H1 (cell line): ENCODE results near the gene CDC123. TPM values are rescaled to one million over a fixed set of nuclear protein-coding genes. Genes with fewer than 3 reads are reported as not detected.
A peak's percentile ranks its signal among the peaks of the same experiment; 100 is the strongest.

Experiments used
- CTCF ChIA-PET: fragments of 300-600 bp; sonication (Branson Sonifier 250); formaldehyde crosslinking; loops from one replicate; lab custom pipeline; 2021; ENCODE audit not compliant: partially characterized antibody; lab: Charles Lee
- POLR2A ChIA-PET: fragments of 300-600 bp; sonication (Branson Sonifier 250); formaldehyde crosslinking; loops from one replicate; lab custom pipeline; 2021; ENCODE audit warnings: inconsistent platforms; ENCODE audit not compliant: partially characterized antibody; lab: Charles Lee
- DNase-seq, 2 experiments: peaks; one replicate each; pipeline versions ENCODE4 v3.0.0 to v3.0.0-alpha.2; 2010 to 2022; ENCODE audit warnings: low spot score in 2 of 2, low read depth in 1 of 2, mixed read lengths in 1 of 2
- FAIRE-seq: peaks from 2 replicates; lab custom pipeline; 2011; peaks lifted over from hg19 to GRCh38; lab: Jason Lieb, UNC
- H2AFZ ChIP-seq: 2 replicates; pipeline ENCODE4 v1.8.1; 2012; ENCODE audit warnings: low read length, inconsistent platforms
- H2AK5ac ChIP-seq: 2 replicates; pipeline ENCODE4 v1.6.1; 2013; ENCODE audit warnings: low read depth, low read length
- H2BK120ac ChIP-seq: replicated peaks from 2 replicates; pipeline ENCODE3; 2013; ENCODE audit warnings: low read depth, low read length, inconsistent platforms
- H2BK12ac ChIP-seq: 2 replicates; pipeline ENCODE4 v1.6.1; 2013; ENCODE audit warnings: low read depth, low read length
- H2BK15ac ChIP-seq: 2 replicates; pipeline ENCODE4 v1.6.1; 2013; ENCODE audit warnings: low read length
- H2BK20ac ChIP-seq: 2 replicates; pipeline ENCODE4 v1.6.1; 2013; ENCODE audit warnings: low read length
- H2BK5ac ChIP-seq: 2 replicates; pipeline ENCODE4 v1.6.1; 2013; ENCODE audit warnings: low read depth, low read length
- H3K14ac ChIP-seq: 2 replicates; pipeline ENCODE4 v1.6.1; 2013; ENCODE audit warnings: inconsistent platforms; ENCODE audit not compliant: insufficient read length
- H3K18ac ChIP-seq: 2 replicates; pipeline ENCODE4 v1.6.1; 2013; ENCODE audit warnings: low read length; ENCODE audit errors: extremely low read depth
- H3K23ac ChIP-seq: 2 replicates; pipeline ENCODE4 v1.6.1; 2013; ENCODE audit warnings: inconsistent platforms; ENCODE audit not compliant: insufficient read length
- H3K23me2 ChIP-seq: 2 replicates; pipeline ENCODE4 v1.6.1; 2013; ENCODE audit warnings: low read depth, low read length
- H3K27ac ChIP-seq: 2 replicates; pipeline ENCODE4 v1.6.1; 2011; ENCODE audit warnings: low read depth, low read length, inconsistent platforms
- H3K27me3 ChIP-seq, 4 experiments: replicated peaks in 1 of 4; 1 replicate in 1 of 4; 2 replicates in 3 of 4; pipeline versions ENCODE4 v1.6.1 to v1.8.1; 2011 to 2013; ENCODE audit warnings: low read length in 3 of 4, mild to moderate bottlenecking in 3 of 4, inconsistent platforms in 2 of 4, mixed read lengths in 2 of 4, moderate library complexity in 1 of 4; ENCODE audit not compliant: control insufficient read depth in 3 of 4, insufficient read depth in 3 of 4; ENCODE audit errors: extremely low read depth in 1 of 4
- H3K36me3 ChIP-seq, 4 experiments: 2 replicates each; pipeline versions ENCODE4 v1.6.1 to v1.8.1; 2011 to 2013; ENCODE audit warnings: mild to moderate bottlenecking in 4 of 4, low read length in 3 of 4, moderate library complexity in 2 of 4, control low read depth in 1 of 4, inconsistent platforms in 1 of 4; ENCODE audit not compliant: insufficient read depth in 4 of 4, control insufficient read depth in 2 of 4
- H3K4ac ChIP-seq: replicated peaks from 2 replicates; pipeline ENCODE3; 2013; ENCODE audit warnings: low read length, low read depth, mixed read lengths, inconsistent platforms; ENCODE audit not compliant: insufficient read length
- H3K4me1 ChIP-seq, 4 experiments: replicated peaks in 1 of 4; 1 replicate in 1 of 4; 2 replicates in 3 of 4; pipeline versions ENCODE4 v1.6.1 to v1.8.1; 2011 to 2013; ENCODE audit warnings: low read length in 3 of 4, inconsistent platforms in 2 of 4, mixed read lengths in 1 of 4; ENCODE audit not compliant: insufficient read depth in 4 of 4, control insufficient read depth in 3 of 4
- H3K4me2 ChIP-seq, 2 experiments: 2 replicates each; pipeline versions ENCODE4 v1.6.1 to v1.8.1; 2011 to 2013; ENCODE audit warnings: low read depth in 2 of 2, low read length in 2 of 2, control low read depth in 1 of 2, inconsistent platforms in 1 of 2, mild to moderate bottlenecking in 1 of 2; ENCODE audit not compliant: insufficient read depth in 1 of 2
- H3K4me3 ChIP-seq, 4 experiments: fragments of 200-600, 300-600 bp in 1 of 4; sonication (generic), shearing (Covaris generic), sonication (Bioruptor Twin) in 1 of 4; 2 replicates each; pipeline versions ENCODE4 v1.5.1 to v1.8.1; 2011 to 2016; ENCODE audit warnings: low read length in 4 of 4, low read depth in 3 of 4, control low read depth in 2 of 4, inconsistent platforms in 2 of 4, mild to moderate bottlenecking in 2 of 4, mixed read lengths in 1 of 4, moderate library complexity in 1 of 4; ENCODE audit not compliant: insufficient read depth in 2 of 4; ENCODE audit errors: extremely low read depth in 1 of 4
- H3K56ac ChIP-seq: replicated peaks from 2 replicates; pipeline ENCODE3; 2013; ENCODE audit warnings: low read depth, mild to moderate bottlenecking, mixed read lengths, low read length, inconsistent platforms; ENCODE audit not compliant: insufficient read length
- H3K79me1 ChIP-seq: 2 replicates; pipeline ENCODE4 v1.6.1; 2013; ENCODE audit warnings: low read depth, low read length, control low read depth
- H3K79me2 ChIP-seq, 2 experiments: 2 replicates each; pipeline versions ENCODE4 v1.6.1 to v1.8.1; 2012 to 2013; ENCODE audit warnings: low read length in 2 of 2, mild to moderate bottlenecking in 2 of 2, inconsistent platforms in 1 of 2; ENCODE audit not compliant: insufficient read depth in 2 of 2, control insufficient read depth in 1 of 2
- H3K9ac ChIP-seq, 4 experiments: replicated peaks in 1 of 4; 1 replicate in 1 of 4; 2 replicates in 3 of 4; pipeline versions ENCODE4 v1.6.1 to v1.8.1; 2011 to 2013; ENCODE audit warnings: low read depth in 3 of 4, low read length in 3 of 4, control low read depth in 2 of 4, mild to moderate bottlenecking in 2 of 4, moderate library complexity in 2 of 4, inconsistent platforms in 1 of 4; ENCODE audit errors: extremely low read depth in 1 of 4
- H3K9me3 ChIP-seq, 2 experiments: 2 replicates each; pipeline versions ENCODE4 v1.6.1 to v1.8.1; 2012 to 2013; ENCODE audit warnings: mild to moderate bottlenecking in 2 of 2, moderate library complexity in 2 of 2, control low read depth in 1 of 2, inconsistent platforms in 1 of 2, low read depth in 1 of 2, low read length in 1 of 2, mixed read lengths in 1 of 2; ENCODE audit not compliant: insufficient read depth in 2 of 2
- H4K20me1 ChIP-seq, 2 experiments: replicated peaks in 1 of 2; 2 replicates each; pipeline versions ENCODE3 to v1.8.1; 2011 to 2013; ENCODE audit warnings: inconsistent platforms in 2 of 2, low read length in 2 of 2, mild to moderate bottlenecking in 1 of 2; ENCODE audit not compliant: insufficient read depth in 2 of 2, control insufficient read depth in 1 of 2
- H4K5ac ChIP-seq: 2 replicates; pipeline ENCODE4 v1.6.1; 2013; ENCODE audit warnings: low read length, low read depth, mixed read lengths, inconsistent platforms; ENCODE audit not compliant: insufficient read length
- H4K8ac ChIP-seq: 2 replicates; pipeline ENCODE4 v1.8.0; 2013; ENCODE audit warnings: mild to moderate bottlenecking, moderate library complexity, low read length, inconsistent platforms; ENCODE audit not compliant: insufficient read depth; ENCODE audit errors: extremely low read depth
- H4K91ac ChIP-seq: replicated peaks from 2 replicates; pipeline ENCODE3; 2013; ENCODE audit warnings: low read length, mixed read lengths, inconsistent platforms; ENCODE audit not compliant: insufficient read length
- CTBP2 ChIP-seq: IDR thresholded peaks from 2 replicates; pipeline ENCODE4 v1.7.0; 2011; ENCODE audit warnings: borderline replicate concordance, mild to moderate bottlenecking, moderate library complexity, mixed read lengths, low read length; ENCODE audit not compliant: insufficient read depth, insufficient read length
- HDAC6 ChIP-seq: IDR thresholded peaks from one replicate; pipeline ENCODE4 v1.7.1; 2012; ENCODE audit warnings: low read depth, mild to moderate bottlenecking, inconsistent platforms, low read length, moderate library complexity
- RBBP5 ChIP-seq: IDR thresholded peaks from 2 replicates; pipeline ENCODE4 v1.7.1; 2012; ENCODE audit warnings: low read depth, mild to moderate bottlenecking, inconsistent platforms, low read length, moderate library complexity, borderline replicate concordance
- RXRA ChIP-seq: IDR thresholded peaks from 2 replicates; pipeline ENCODE4 v1.6.1; 2011; ENCODE audit warnings: low read depth, mild to moderate bottlenecking, low read length, moderate library complexity; ENCODE audit not compliant: insufficient read depth
- SP2 ChIP-seq: IDR thresholded peaks from 2 replicates; pipeline ENCODE4 v1.6.1; 2012; ENCODE audit warnings: mild to moderate bottlenecking, low read length, inconsistent platforms
- TBP ChIP-seq: IDR thresholded peaks from 2 replicates; pipeline ENCODE4 v1.6.1; 2011; ENCODE audit warnings: low read depth, low read length, improper control_type of control experiment
- WGBS, 2 experiments: shearing (Covaris generic) in 1 of 2; methylation state at CpG; one replicate each; pipeline versions ENCODE4 v1.1.6 to v1.1.7; 2013 to 2015; ENCODE audit warnings: low lambda C conversion rate in 2 of 2, mixed read lengths in 2 of 2, inconsistent platforms in 1 of 2, low coverage in 1 of 2, missing lambda C conversion rate in 1 of 2; ENCODE audit not compliant: insufficient replicate concordance in 2 of 2, insufficient coverage in 1 of 2, insufficient read length in 1 of 2; ENCODE audit errors: extremely low coverage in 1 of 2, missing lambda C conversion rate in 1 of 2; 5-methylcytosine and 5-hydroxymethylcytosine counted together
- polyA plus RNA-seq, 7 experiments: library from polyadenylated mRNA; depleted of rRNA in 3 of 7; stranded (reverse) in 5 of 7; unstranded in 2 of 7; fragments of >200 nt in 5 of 7; fragments of 200-250 nt in 2 of 7; gene quantifications; 1 replicate in 5 of 7; 2 replicates in 1 of 7; 4 replicates in 1 of 7; pipeline versions ENCODE4 v1.2.1 to v1.2.3, GENCODE V29; 2011 to 2013; ENCODE audit warnings: missing spikeins in 2 of 7, mixed read lengths in 2 of 7
- total RNA-seq: library from RNA; stranded (reverse); fragmentation: NEBNext Ultra II Directional; extraction: Animal tissue kit (Norgen Biotek cat#: 25700); gene quantifications from 2 replicates; pipeline ENCODE4 v1.2.1, GENCODE V29; 2021
- TF ChIP-seq, protein P1 (sequence below), 3 experiments: IDR thresholded peaks; 1 replicate in 2 of 3; 2 replicates in 1 of 3; pipeline versions ENCODE4 v1.5.1 to v1.6.1; 2011; ENCODE audit warnings: low read length in 3 of 3, mild to moderate bottlenecking in 3 of 3, inconsistent platforms in 2 of 3, low read depth in 1 of 3, moderate library complexity in 1 of 3; ENCODE audit not compliant: insufficient read depth in 1 of 3; ENCODE audit errors: control extremely low read depth in 1 of 3

Gene CDC123
- total and polyA plus RNA-seq, 2 of the 8 experiments (the other 6 are each of a cell fraction or from before 2014, with no cell fraction given): 115 to 202 TPM

DNA sequence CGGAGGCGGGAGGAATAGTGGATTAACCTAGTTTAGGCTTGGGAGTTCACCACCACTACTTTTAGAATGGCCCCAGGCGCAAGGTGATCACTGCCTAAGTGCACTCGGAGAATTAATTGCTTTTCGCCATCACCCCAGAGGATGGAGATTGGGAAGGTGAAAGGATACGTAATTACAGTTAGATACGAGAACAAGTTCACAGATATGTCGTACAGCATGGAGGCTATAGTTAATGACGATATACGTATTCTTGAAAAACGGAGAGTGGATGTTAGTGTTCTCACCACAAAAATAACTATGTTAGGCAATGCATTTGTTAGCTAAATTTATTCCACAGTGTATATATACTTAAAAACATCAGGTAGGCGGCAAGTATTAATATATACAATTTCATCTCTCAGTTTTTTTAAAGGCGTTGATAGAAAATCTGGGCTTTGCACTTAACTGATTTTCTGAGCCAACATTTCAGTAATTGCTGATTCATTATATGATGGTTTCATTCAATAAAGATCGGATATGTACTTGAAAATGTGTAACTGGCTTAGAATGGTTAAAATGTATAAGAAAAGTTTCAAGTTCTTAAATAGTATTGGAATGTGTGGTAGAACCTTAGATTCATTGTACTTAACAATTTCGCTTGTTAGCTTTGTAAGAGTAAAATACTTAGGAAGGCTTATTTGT is 683 bp downstream of the CDC123 start:
- no peak overlapping the region for H3K4ac ChIP-seq
- TF ChIP-seq RXRA: no peak
- no peak for TF ChIP-seq TBP
- TF ChIP-seq SP2: no peak
- TF ChIP-seq, protein P1, sequence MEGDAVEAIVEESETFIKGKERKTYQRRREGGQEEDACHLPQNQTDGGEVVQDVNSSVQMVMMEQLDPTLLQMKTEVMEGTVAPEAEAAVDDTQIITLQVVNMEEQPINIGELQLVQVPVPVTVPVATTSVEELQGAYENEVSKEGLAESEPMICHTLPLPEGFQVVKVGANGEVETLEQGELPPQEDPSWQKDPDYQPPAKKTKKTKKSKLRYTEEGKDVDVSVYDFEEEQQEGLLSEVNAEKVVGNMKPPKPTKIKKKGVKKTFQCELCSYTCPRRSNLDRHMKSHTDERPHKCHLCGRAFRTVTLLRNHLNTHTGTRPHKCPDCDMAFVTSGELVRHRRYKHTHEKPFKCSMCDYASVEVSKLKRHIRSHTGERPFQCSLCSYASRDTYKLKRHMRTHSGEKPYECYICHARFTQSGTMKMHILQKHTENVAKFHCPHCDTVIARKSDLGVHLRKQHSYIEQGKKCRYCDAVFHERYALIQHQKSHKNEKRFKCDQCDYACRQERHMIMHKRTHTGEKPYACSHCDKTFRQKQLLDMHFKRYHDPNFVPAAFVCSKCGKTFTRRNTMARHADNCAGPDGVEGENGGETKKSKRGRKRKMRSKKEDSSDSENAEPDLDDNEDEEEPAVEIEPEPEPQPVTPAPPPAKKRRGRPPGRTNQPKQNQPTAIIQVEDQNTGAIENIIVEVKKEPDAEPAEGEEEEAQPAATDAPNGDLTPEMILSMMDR (IDR thresholded peaks at IDR 0.05; ENCODE audit: control extremely low read depth in 1 of 3, insufficient read depth in 1 of 3, low read depth in 1 of 3, low read length in 3 of 3): no peak
- no peak for TF ChIP-seq RBBP5
- TF ChIP-seq CTBP2: no peak
- TF ChIP-seq HDAC6: no peak

More for the DNA sequence above, 683 bp downstream of the CDC123 start:
- no peaks in the 10 kb centered on the region for H3K79me1 ChIP-seq
- FAIRE-seq: no peak
- H3K9ac ChIP-seq: peak overlapping the region; percentile 81 to 95 (median 88)
- H2AFZ ChIP-seq: peak overlapping the region; percentile 64; the same call in 1 of the 2 replicates
- H3K36me3 ChIP-seq: peaks cover under 1 to 25% (median 9%) of the 10 kb centered on the region in 4 experiments; a peak in 5 of 8 replicates
- 0 out of 2 replicates have a peak overlapping the region, but pooled peaks have one; percentile 19 for H3K18ac ChIP-seq
- WGBS, 2 experiments: 10% methylated on average over 15 of the region's 15 CpGs; no CpG with 5 or more reads in 1 of the 2 experiments
- peak overlapping the region; percentile 12 for H4K91ac ChIP-seq
- H3K79me2 ChIP-seq: peaks cover 7 to 93% of the 10 kb centered on the region in 2 experiments; a peak in 3 of 4 replicates
- H3K4me3 ChIP-seq: peak overlapping the region; percentile 77 to 96 (median 86)
- H2BK120ac ChIP-seq: no peak overlapping the region
- no peak overlapping the region for H2BK15ac ChIP-seq
- POLR2A ChIA-PET: interaction anchor here (0.6 to 2.3 kb wide), 10 partner anchors 9 to 153 kb away, joined by 3 to 28 read pairs (median 4); no protein-coding TSS in a partner anchor
- peak overlapping the region; percentile 86; the same call in 1 of the 2 replicates for H4K8ac ChIP-seq
- H3K23me2 ChIP-seq: peaks cover 2% of the 10 kb centered on the region; the same call in 1 of the 2 replicates
- peak overlapping the region; percentile 57 to 81 for H3K4me2 ChIP-seq
- no peaks in the 10 kb centered on the region for H3K27me3 ChIP-seq
- no peak overlapping the region for H3K56ac ChIP-seq
- peaks cover 0 to 10% of the 10 kb centered on the region in 2 experiments for H4K20me1 ChIP-seq
- no peak overlapping the region for H3K23ac ChIP-seq
- no peak overlapping the region for H3K14ac ChIP-seq
- H3K27ac ChIP-seq: peak overlapping the region; percentile 90
- H2BK20ac ChIP-seq: no peak overlapping the region
- H3K4me1 ChIP-seq: peaks cover 0 to 1% (median 0%) of the 10 kb centered on the region in 4 experiments; a peak in 2 of 7 replicates
- H4K5ac ChIP-seq: peak overlapping the region; percentile 52
- H2BK5ac ChIP-seq: peak overlapping the region; percentile 85
- H2BK12ac ChIP-seq: no peak overlapping the region; the same call in 1 of the 2 replicates
- no peak for DNase-seq
- H3K9me3 ChIP-seq: no peaks in the 10 kb centered on the region
- CTCF ChIA-PET: interaction anchor here (0.6 kb wide), 1 partner anchor 18 kb away, joined by 3 read pairs; no protein-coding TSS in a partner anchor
- no peak overlapping the region for H2AK5ac ChIP-seq
